GM19043 (cell line): ENCODE results near the gene KDM4B.

ENCODE experiments used
- ATAC-seq: cut with Tn5 transposase; IDR thresholded peaks from one replicate; pipeline ENCODE4 v1.9.1; 2021; ENCODE audit warnings: low read depth; ENCODE audit not compliant: unreplicated experiment

KDM4B gene

GRCh38 chr19:5115771-5116202 is 146.9 kb downstream of the KDM4B start:
- ATAC-seq: no peak

GRCh38 chr19:5116292-5116691 is 147.4 kb downstream of the KDM4B start:
- no peak for ATAC-seq

- ATAC-seq: no peak
These were observed 148.5 kb downstream of the KDM4B start for GRCh38 chr19:5117421-5117820.

- ATAC-seq: no peak
These were observed 149.1 kb downstream of the KDM4B start for GRCh38 chr19:5118026-5118425.

- no peak for ATAC-seq
These were observed 150.5 kb downstream of the KDM4B start for GRCh38 chr19:5119297-5119998.

GRCh38 chr19:5120321-5120720 is 151.4 kb downstream of the KDM4B start:
- ATAC-seq: no peak

GRCh38 chr19:5120833-5121232 is 151.9 kb downstream of the KDM4B start:
- ATAC-seq: no peak

- no peak for ATAC-seq
These were observed 152.6 kb downstream of the KDM4B start for GRCh38 chr19:5121266-5122120.

- ATAC-seq: no peak
These were observed 153.1 kb downstream of the KDM4B start for GRCh38 chr19:5122121-5122400.

GRCh38 chr19:5122671-5123409 is 153.9 kb downstream of the KDM4B start:
- ATAC-seq: no peak

GRCh38 chr19:5123646-5124045 is 154.7 kb downstream of the KDM4B start:
- ATAC-seq: no peak

GRCh38 chr19:5124111-5124855 is 155.4 kb downstream of the KDM4B start:
- no peak for ATAC-seq

GRCh38 chr19:5125376-5125775 is 156.5 kb downstream of the KDM4B start:
- ATAC-seq: no peak

- no peak for ATAC-seq
These were observed 157.0 kb downstream of the KDM4B start for GRCh38 chr19:5125797-5126497.

GRCh38 chr19:5126498-5127223 is 157.7 kb downstream of the KDM4B start:
- no peak for ATAC-seq

- ATAC-seq: no peak
These were observed 158.8 kb downstream of the KDM4B start for GRCh38 chr19:5127717-5128116.

GRCh38 chr19:5128251-5128935 is 159.5 kb downstream of the KDM4B start:
- ATAC-seq: no peak

- ATAC-seq: no peak
These were observed 160.1 kb downstream of the KDM4B start for GRCh38 chr19:5128936-5129389.

- no peak for ATAC-seq
These were observed 160.8 kb downstream of the KDM4B start for GRCh38 chr19:5129691-5130090.
